ENCODE measurements around the gene NETO1.

GRCh38 chr18:72871091-72871490 lies 3.3 kb upstream of the NETO1 start:
- TF ChIP-seq, protein P1, sequence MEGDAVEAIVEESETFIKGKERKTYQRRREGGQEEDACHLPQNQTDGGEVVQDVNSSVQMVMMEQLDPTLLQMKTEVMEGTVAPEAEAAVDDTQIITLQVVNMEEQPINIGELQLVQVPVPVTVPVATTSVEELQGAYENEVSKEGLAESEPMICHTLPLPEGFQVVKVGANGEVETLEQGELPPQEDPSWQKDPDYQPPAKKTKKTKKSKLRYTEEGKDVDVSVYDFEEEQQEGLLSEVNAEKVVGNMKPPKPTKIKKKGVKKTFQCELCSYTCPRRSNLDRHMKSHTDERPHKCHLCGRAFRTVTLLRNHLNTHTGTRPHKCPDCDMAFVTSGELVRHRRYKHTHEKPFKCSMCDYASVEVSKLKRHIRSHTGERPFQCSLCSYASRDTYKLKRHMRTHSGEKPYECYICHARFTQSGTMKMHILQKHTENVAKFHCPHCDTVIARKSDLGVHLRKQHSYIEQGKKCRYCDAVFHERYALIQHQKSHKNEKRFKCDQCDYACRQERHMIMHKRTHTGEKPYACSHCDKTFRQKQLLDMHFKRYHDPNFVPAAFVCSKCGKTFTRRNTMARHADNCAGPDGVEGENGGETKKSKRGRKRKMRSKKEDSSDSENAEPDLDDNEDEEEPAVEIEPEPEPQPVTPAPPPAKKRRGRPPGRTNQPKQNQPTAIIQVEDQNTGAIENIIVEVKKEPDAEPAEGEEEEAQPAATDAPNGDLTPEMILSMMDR (conservative IDR thresholded peaks at IDR 0.05), result no peak
- no peak for TF ChIP-seq ZFX (IDR thresholded peaks at IDR 0.05)
